ENCODE results near the gene NGEF.

The NGEF gene

GRCh38 chr2:232884001-232884421 is 129.0 kb downstream of the NGEF start:
- no peak for DNase-seq (ENCODE audit: low read depth)

- DNase-seq (ENCODE audit: low read depth) = no peak
Measured at GRCh38 chr2:232883116-232883721, 129.8 kb downstream of the NGEF start.

GRCh38 chr2:232882505-232883115 is 130.4 kb downstream of the NGEF start:
- no peak for DNase-seq (ENCODE audit: low read depth)

GRCh38 chr2:232882085-232882484 is 131.0 kb downstream of the NGEF start:
- no peak for DNase-seq (ENCODE audit: low read depth)

GRCh38 chr2:232880764-232881351 is 132.2 kb downstream of the NGEF start:
- no peak for DNase-seq (ENCODE audit: low read depth)

GRCh38 chr2:232879618-232880494 is 133.2 kb downstream of the NGEF start:
- no peak for DNase-seq (ENCODE audit: low read depth)

GRCh38 chr2:232878855-232879617 is 134.0 kb downstream of the NGEF start:
- DNase-seq (ENCODE audit: low read depth) = no peak

- no peak for DNase-seq (ENCODE audit: low read depth)
Measured at GRCh38 chr2:232877940-232878511, 135.0 kb downstream of the NGEF start.

GRCh38 chr2:232876978-232877441 is 136.0 kb downstream of the NGEF start:
- DNase-seq (ENCODE audit: low read depth) = no peak

GRCh38 chr2:232876161-232876977 is 136.7 kb downstream of the NGEF start:
- DNase-seq (ENCODE audit: low read depth) = no peak

- no peak for DNase-seq (ENCODE audit: low read depth)
Measured at GRCh38 chr2:232875256-232876121, 137.6 kb downstream of the NGEF start.

GRCh38 chr2:232874677-232875223 is 138.3 kb downstream of the NGEF start:
- no peak for DNase-seq (ENCODE audit: low read depth)

- DNase-seq (ENCODE audit: low read depth) = no peak
Measured at GRCh38 chr2:232873909-232874641, 139.0 kb downstream of the NGEF start.

- no peak for DNase-seq (ENCODE audit: low read depth)
Measured at GRCh38 chr2:232873292-232873908, 139.7 kb downstream of the NGEF start.

GRCh38 chr2:232872826-232873225 is 140.2 kb downstream of the NGEF start:
- DNase-seq (ENCODE audit: low read depth) = no peak

GRCh38 chr2:232871835-232872736 is 141.0 kb downstream of the NGEF start:
- DNase-seq (ENCODE audit: low read depth) = no peak

- no peak for DNase-seq (ENCODE audit: low read depth)
Measured at GRCh38 chr2:232871418-232871834, 141.6 kb downstream of the NGEF start.
